HG03354 (cell line): ENCODE results near the gene HTR5A.
"Not testable (repeated sequence)": the region's sequence is repeated elsewhere in the genome, so short reads cannot be mapped to it uniquely, and the experiment has no call there.

Experiments
- ATAC-seq: cut with Tn5 transposase; IDR thresholded peaks from one replicate; pipeline ENCODE4 v1.9.1; 2021; ENCODE audit warnings: mild to moderate bottlenecking; ENCODE audit not compliant: unreplicated experiment, poor library complexity, severe bottlenecking

Gene HTR5A

GRCh38 chr7:155069992-155070751, at the start of gene HTR5A:
Gene HTR5A (plus strand): TSS chr7:155070324. CDS start chr7:155070900, 576 bp downstream.
- peak; percentile 97 for ATAC-seq

DNA sequence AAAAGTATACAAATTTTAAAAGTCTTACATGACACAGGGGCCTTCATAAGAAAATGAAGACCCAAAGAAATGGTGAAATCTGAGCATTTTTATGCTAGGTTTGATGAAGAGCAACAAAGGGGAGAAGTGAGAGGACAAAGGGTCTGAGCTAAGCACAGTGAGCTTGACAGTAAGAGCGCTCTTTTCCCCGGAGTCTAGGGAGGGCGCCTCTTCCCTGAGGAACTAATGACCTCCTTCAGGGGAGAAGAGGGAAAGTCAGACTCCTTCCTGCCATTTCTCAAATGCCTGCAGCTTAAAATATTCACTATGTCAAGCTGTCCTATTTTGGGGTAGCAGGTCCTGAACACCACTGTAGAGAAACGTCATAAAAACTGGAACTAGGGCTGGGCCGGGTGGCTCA, 49.1 kb upstream of the HTR5A start:
- no peak for ATAC-seq

DNA sequence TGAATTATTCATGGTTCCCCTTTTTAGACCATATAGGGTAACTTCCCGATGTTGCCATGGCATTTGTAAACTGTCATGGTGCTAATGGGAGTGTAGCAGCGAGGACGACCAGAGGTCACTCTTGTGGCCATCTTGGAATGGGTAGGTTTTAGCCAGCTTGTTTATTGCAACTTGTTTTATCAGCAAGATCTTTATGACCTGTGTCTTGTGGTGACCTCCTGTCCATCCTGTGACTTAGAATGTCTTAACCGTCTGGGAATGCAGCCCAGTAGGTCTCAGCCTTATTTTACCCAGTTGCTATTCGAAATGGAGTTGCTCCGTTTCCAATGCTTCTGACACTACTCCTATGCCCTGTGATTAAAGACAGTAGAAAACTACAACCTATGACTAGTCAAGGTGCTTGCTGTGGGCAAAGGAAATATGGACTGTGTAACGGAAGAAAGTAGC, 48.4 kb upstream of the HTR5A start:
- no peak for ATAC-seq

GRCh38 chr7:155027879-155028278, 42.2 kb upstream of the HTR5A start:
- ATAC-seq = no peak

- ATAC-seq = no peak
Observed at GRCh38 chr7:155032978-155033377, 37.1 kb upstream of the HTR5A start.

DNA sequence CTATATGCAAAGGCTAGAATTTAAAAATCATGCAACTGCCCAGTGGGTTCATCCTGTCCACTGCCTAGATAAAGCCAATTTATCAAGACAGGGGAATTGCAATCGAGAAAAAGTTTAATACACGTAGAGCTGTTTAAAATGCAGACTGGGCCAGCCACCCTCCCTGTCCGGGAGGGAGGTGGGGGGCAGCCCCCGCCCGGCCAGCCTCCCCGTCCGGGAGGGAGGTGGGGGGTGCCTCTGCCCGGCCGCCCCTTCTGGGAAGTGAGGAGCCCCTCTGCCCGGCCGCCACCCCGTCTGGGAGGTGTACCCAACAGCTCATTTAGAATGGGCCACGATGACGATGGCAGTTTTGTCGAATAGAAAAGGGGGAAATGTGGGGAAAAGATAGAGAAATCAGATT, 35.6 kb upstream of the HTR5A start:
- not testable (repeated sequence) for ATAC-seq

- ATAC-seq = no peak
Observed at GRCh38 chr7:155038335-155038734, 31.8 kb upstream of the HTR5A start.

DNA sequence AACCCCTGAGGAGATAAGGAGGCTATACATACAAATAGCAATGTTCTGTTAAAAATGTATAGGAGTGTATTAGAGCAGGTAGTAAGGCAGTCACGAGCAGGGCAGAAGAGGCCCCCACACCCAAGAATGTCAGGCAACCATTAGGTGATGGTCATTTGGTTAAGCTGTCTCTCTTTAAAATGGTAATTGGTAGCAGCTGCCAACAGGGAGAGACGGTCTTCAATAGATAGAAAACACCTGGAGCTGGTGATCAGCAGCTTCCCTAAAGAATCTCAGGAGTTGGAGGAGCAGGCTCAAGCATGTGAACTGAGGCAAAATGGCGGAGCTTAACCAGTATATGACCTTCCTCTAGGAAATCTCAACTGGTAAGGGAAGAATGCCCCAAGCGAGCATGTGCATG, 26.4 kb upstream of the HTR5A start:
- ATAC-seq = no peak

- ATAC-seq = no peak
Observed at GRCh38 chr7:155048006-155048405, 22.1 kb upstream of the HTR5A start.

DNA sequence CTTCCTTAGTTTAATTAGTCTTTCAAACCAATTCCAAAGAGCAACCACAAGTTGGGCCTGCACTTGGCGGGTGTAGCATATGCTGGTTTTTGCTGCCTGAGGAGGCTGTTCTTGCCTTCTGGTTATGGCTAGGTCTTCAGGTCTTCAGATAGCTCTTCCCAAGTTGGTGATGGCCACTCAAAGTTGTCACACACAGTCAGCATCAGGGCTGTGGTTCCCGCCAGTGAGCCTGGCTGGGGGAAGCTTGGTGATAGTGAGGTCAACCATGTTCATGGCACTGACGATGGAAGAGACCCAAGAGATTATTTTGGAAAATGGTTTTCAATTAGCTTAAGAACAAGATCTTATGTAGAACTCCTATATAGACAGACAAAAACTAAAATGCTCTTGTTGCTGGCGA, 18.8 kb upstream of the HTR5A start:
- no peak for ATAC-seq

DNA sequence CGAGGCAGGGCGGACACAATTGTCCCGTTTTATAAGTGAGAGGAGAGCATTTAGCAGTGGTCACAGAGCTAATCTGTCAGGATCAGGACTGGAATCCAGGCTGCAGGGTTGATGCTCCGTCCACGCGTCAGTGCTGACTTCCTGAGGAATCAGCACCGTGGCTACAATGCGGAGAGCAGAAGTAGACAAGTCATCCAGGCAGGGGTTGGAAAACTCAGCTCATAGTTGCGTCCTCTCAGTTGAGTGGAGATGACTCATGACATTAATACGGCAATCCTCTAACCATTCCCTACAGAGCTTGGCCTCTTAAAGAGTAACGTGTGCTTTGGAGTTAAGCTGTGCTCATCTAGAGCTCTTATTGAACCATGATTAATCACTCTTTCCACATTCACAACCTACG, 17.1 kb upstream of the HTR5A start:
- ATAC-seq = no peak

- ATAC-seq = no peak
Observed at GRCh38 chr7:155054761-155055160, 15.4 kb upstream of the HTR5A start.

DNA sequence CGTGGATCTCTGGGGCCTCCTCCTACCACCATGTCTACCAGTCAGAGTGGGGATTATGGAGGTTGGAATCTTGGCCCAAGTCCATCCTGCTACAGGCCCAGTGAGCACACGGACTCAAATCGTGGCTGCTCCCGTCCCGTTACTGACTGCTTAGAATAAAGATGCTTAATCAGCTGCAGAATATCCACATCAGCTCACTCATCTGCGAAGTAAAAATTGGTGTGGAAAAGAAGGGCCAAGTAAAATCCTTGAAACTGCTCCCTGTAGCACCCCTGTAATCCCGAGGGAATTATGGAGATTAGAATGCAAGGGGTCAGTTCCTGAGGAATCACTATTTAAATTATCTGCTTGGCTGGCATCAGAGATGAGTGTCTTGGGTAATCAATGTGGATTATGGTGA, 13.0 kb upstream of the HTR5A start:
- ATAC-seq = no peak

GRCh38 chr7:155058896-155059295, 11.2 kb upstream of the HTR5A start:
- ATAC-seq = no peak

DNA sequence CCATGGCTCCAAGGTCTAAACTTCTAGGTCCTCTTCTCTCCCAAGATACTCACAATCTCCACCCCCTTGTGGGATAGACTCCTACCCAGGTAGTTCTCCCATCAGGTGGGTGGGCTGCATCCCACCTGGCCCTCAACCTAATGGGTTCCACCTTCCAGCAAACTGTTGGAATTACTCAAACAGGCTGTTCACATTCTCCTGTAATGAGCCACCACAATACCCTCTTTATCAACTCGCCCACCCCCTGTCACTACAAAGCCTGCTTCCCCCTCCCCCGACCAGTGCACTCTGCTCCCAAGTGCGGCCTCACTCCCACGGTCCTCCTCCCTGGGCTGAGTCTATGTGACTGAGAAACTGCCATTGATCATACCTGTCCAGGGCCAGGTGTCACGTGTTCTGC, 10.4 kb upstream of the HTR5A start:
- ATAC-seq = no peak

DNA sequence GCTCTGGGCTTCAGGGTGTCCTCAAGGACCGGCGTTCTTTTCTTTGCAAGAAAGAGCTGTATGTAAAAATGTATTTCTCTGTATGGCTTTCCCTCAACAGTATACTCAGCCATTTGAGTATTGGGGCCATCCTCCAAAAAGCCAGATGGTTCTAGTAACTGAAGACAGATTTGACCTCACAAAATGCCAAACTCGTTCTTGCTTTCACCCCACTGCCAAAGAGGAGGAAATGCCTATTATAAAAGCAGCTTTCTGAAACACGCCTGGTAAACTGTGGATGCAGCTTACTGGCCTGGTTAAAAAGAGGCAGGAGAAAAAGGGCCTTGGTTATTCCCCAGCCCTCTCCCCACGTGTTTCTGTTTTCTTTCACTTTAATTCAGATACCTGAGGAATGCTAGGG, 7.7 kb upstream of the HTR5A start:
- ATAC-seq = no peak

GRCh38 chr7:155064186-155064585, 5.9 kb upstream of the HTR5A start:
- ATAC-seq = no peak

DNA sequence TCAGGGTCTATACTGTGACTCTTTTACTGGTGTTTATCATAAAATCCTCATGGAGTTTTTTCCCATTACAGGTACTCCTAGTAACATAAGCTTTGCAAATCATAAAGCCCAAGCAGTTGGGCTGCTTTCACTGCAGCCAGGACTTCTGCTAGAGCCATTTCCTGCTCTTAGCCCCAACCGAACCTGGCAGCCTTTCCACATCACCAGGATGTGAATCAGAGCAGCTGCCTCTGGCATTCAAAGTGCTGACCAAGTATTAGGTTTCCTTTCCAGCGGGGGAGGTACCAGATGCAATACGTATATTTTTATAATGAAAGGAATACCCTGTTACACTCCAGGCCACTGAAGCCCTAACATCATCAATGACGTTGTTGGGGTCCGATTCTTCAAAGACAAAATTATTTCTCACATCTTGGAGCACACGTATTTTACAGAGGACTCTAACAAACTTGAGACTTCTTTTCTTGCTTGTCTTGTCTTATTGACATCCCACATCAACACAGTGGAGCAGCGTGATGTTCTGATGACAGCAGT, 3.6 kb upstream of the HTR5A start:
- ATAC-seq = no peak

DNA sequence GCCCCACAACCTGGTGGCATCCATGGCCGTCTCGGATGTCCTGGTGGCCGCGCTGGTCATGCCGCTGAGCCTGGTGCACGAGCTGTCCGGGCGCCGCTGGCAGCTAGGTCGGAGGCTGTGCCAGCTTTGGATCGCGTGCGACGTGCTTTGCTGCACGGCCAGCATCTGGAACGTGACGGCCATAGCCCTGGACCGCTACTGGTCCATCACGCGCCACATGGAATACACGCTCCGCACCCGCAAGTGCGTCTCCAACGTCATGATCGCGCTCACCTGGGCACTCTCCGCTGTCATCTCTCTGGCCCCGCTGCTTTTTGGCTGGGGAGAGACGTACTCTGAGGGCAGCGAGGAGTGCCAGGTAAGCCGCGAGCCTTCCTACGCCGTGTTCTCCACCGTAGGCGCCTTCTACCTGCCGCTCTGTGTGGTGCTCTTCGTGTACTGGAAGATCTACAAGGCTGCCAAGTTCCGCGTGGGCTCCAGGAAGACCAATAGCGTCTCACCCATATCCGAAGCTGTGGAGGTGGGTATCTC, 1.1 kb downstream of the HTR5A start:
- ATAC-seq = no peak

DNA sequence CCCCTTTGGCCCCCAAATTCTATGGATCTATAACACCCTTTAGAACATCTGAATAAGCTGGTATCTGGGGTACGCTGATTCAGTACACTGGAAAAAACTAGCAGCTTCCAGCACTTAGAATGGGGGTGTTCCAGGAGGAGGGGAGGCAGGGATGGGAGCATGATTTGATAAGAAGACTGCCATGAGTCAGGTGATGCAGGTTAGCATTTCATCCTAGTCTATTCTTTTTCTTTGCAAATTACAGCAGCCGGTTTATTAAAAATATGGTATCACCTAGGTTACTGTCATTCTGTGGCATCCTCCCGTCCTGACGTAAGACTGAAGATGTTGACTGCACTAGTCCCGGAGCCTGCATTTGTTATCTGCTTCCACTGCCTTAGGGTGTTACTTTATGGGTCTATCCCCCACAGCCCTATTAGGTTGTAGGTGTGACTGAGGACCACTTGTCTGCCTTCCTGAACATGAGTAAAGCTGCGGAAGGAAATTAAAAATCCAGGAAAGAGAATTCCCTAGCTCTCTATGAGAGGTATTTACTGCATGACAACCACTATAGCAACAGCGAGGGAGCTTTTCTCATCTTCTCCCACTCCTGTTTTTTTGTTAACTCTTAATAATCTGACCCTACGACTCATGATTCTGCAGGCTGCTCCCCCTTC, 1.9 kb downstream of the HTR5A start:
- no peak for ATAC-seq

GRCh38 chr7:155073922-155074321, 3.8 kb downstream of the HTR5A start:
- no peak for ATAC-seq
